Vagina (tissue), 2 donors: Measurements from ENCODE around the gene OR4D11. TPM values are rescaled to one million over a fixed set of nuclear protein-coding genes. Genes with fewer than 3 reads are reported as not detected.
A peak's percentile ranks its signal among the peaks of the same experiment; 100 is the strongest.

Source experiments
- DNase-seq, 2 donors: peaks; one replicate each; pipeline ENCODE4 v3.0.0-alpha.2; 2017; ENCODE audit errors: extremely low spot score in 2 of 2
- H3K27ac ChIP-seq: fragments of 200-600 bp; sonication (generic); one replicate; pipeline ENCODE4 v1.5.1; 2019
- H3K27me3 ChIP-seq: fragments of 200-600 bp; sonication (generic); one replicate; pipeline ENCODE4 v1.5.1; 2019
- H3K36me3 ChIP-seq, 2 donors: fragments of 200-600 bp; sonication (generic); one replicate each; pipeline ENCODE4 v1.5.1; 2017 to 2019
- H3K4me1 ChIP-seq: fragments of 200-600 bp; sonication (generic); one replicate; pipeline ENCODE4 v1.5.1; 2019
- H3K4me3 ChIP-seq, 2 donors: fragments of 200-600 bp; sonication (generic); 1 replicate in 1 of 2; 2 replicates in 1 of 2; pipeline ENCODE4 v1.5.1; 2016 to 2019
- H3K9me3 ChIP-seq: fragments of 200-600 bp; sonication (generic); one replicate; pipeline ENCODE4 v1.5.1; 2019
- POLR2A ChIP-seq, 2 donors: fragments of 450-650 bp; IDR thresholded peaks; one replicate each; pipeline ENCODE4 v1.6.1; 2017; ENCODE audit warnings: antibody characterized with exemption in 2 of 2, mild to moderate bottlenecking in 2 of 2, moderate library complexity in 2 of 2
- POLR2AphosphoS5 ChIP-seq, 2 donors: sonication (generic); formaldehyde crosslinking; IDR thresholded peaks; one replicate each; pipeline ENCODE4 v1.9.0; 2017; ENCODE audit warnings: antibody characterized with exemption in 2 of 2, mild to moderate bottlenecking in 2 of 2, low read depth in 1 of 2; ENCODE audit not compliant: insufficient read depth in 1 of 2
- intact Hi-C: fragments of 100-400 bp; cut with DNase I; formaldehyde crosslinking; loops from one replicate; pipeline ENCODE4 v1.15.1; 2023
- total RNA-seq: library from RNA; depleted of rRNA; stranded (reverse); fragments of >200 nt; gene quantifications from one replicate; pipeline ENCODE4 v1.2.3, GENCODE V29; 2016
- TF ChIP-seq, protein P1 (sequence below), 3 experiments: fragments of 450-650 bp in 2 of 3; fragments of 200-600 bp in 1 of 3; sonication (generic) in 1 of 3; IDR thresholded peaks; one replicate each; pipeline ENCODE4 v1.5.1; 2017 to 2019; ENCODE audit warnings: antibody characterized with exemption in 3 of 3, mild to moderate bottlenecking in 2 of 3, moderate library complexity in 2 of 3

OR4D11 gene
- total RNA-seq, 1 donor from 2014 or later = not detected

- no peak for DNase-seq
- Histone ChIP-seq H3K27ac (no peak overlapping the region), H3K4me1 (no peaks in the 10 kb centered on the region), H3K36me3 (no peaks in the 10 kb centered on the region), H3K9me3 (no peaks in the 10 kb centered on the region), H3K27me3 (no peaks in the 10 kb centered on the region), H3K4me3 (no peak overlapping the region)
- intact Hi-C loops = no loop called here
- no peak for TF ChIP-seq POLR2A (IDR thresholded peaks at IDR 0.05)
- TF ChIP-seq, protein P1, sequence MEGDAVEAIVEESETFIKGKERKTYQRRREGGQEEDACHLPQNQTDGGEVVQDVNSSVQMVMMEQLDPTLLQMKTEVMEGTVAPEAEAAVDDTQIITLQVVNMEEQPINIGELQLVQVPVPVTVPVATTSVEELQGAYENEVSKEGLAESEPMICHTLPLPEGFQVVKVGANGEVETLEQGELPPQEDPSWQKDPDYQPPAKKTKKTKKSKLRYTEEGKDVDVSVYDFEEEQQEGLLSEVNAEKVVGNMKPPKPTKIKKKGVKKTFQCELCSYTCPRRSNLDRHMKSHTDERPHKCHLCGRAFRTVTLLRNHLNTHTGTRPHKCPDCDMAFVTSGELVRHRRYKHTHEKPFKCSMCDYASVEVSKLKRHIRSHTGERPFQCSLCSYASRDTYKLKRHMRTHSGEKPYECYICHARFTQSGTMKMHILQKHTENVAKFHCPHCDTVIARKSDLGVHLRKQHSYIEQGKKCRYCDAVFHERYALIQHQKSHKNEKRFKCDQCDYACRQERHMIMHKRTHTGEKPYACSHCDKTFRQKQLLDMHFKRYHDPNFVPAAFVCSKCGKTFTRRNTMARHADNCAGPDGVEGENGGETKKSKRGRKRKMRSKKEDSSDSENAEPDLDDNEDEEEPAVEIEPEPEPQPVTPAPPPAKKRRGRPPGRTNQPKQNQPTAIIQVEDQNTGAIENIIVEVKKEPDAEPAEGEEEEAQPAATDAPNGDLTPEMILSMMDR (IDR thresholded peaks at IDR 0.05) = no peak
- TF ChIP-seq POLR2AphosphoS5 (IDR thresholded peaks at IDR 0.05; ENCODE audit: insufficient read depth in 1 of 2, low read depth in 1 of 2) = no peak
Observed at GRCh38 chr11:59548309-59548656, 44.9 kb downstream of the OR4D11 start.

- peak in 1 of 2 donors; percentile 92 for DNase-seq
- peak overlapping the region; percentile 52 to 60 for H3K4me3 ChIP-seq
- TF ChIP-seq POLR2AphosphoS5 (IDR thresholded peaks at IDR 0.05; ENCODE audit: insufficient read depth in 1 of 2, low read depth in 1 of 2) = peak in 1 of 2 donors; percentile 70
- TF ChIP-seq, protein P1 (IDR thresholded peaks at IDR 0.05) = peak in 1 of 3 experiments; percentile 53
- TF ChIP-seq POLR2A (IDR thresholded peaks at IDR 0.05) = peak in 1 of 2 donors; percentile 10
- H3K27me3 ChIP-seq = no peaks in the 10 kb centered on the region
- no peaks in the 10 kb centered on the region for H3K36me3 ChIP-seq
- no peaks in the 10 kb centered on the region for H3K4me1 ChIP-seq
- H3K27ac ChIP-seq = peak overlapping the region; percentile 91
- intact Hi-C loops = no loop called here
- no peaks in the 10 kb centered on the region for H3K9me3 ChIP-seq
Observed at GRCh38 chr11:59550368-59550841, 47.0 kb downstream of the OR4D11 start.

DNA sequence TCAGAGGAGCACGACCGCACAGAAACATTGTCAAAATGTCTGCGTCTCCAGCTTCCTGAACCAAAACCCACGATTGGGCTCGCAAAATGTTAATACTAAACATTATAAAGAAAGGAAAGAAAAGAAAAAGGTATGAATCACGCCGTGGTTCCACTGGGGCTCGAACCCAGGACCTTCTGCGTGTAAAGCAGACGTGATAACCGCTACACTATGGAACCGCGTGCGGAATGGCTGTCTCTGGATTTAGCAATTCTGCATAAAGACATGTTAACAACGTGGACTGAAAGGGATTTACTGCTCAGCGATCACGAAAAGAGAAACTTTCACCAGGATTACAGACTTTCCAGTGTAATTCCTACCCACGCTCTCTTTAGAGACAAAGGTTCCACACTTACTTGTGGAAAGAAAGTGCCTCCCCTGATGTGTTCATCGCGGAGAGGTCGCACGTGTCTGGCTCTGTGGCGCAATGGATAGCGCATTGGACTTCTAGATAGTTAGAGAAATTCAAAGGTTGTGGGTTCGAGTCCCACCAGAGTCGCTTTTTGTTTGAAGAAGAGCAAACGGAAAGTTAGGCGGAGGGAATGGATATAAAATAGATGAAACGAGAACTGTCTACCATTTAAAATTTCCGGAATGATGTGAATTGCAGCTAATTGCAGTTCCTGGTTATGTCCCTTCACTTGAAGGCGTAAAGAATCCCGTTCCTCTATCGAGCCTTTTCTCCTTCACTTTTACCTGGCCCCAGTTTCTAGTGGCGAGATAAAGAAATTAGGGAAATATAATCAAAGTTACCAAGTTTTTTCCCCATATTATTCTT lies 47.7 kb downstream of the OR4D11 start:
- DNase-seq = no peak
- H3K27me3 ChIP-seq = no peaks in the 10 kb centered on the region
- no peaks in the 10 kb centered on the region for H3K9me3 ChIP-seq
- H3K4me3 ChIP-seq = peak overlapping the region; percentile 52 to 60
- H3K27ac ChIP-seq = peak overlapping the region; percentile 91
- no peaks in the 10 kb centered on the region for H3K36me3 ChIP-seq
- H3K4me1 ChIP-seq = no peaks in the 10 kb centered on the region
- intact Hi-C loops = no loop called here
- TF ChIP-seq, protein P1 (IDR thresholded peaks at IDR 0.05) = no peak
- peak in 1 of 2 donors; percentile 70 for TF ChIP-seq POLR2AphosphoS5 (IDR thresholded peaks at IDR 0.05; ENCODE audit: insufficient read depth in 1 of 2, low read depth in 1 of 2)
- TF ChIP-seq POLR2A (IDR thresholded peaks at IDR 0.05) = no peak

DNA sequence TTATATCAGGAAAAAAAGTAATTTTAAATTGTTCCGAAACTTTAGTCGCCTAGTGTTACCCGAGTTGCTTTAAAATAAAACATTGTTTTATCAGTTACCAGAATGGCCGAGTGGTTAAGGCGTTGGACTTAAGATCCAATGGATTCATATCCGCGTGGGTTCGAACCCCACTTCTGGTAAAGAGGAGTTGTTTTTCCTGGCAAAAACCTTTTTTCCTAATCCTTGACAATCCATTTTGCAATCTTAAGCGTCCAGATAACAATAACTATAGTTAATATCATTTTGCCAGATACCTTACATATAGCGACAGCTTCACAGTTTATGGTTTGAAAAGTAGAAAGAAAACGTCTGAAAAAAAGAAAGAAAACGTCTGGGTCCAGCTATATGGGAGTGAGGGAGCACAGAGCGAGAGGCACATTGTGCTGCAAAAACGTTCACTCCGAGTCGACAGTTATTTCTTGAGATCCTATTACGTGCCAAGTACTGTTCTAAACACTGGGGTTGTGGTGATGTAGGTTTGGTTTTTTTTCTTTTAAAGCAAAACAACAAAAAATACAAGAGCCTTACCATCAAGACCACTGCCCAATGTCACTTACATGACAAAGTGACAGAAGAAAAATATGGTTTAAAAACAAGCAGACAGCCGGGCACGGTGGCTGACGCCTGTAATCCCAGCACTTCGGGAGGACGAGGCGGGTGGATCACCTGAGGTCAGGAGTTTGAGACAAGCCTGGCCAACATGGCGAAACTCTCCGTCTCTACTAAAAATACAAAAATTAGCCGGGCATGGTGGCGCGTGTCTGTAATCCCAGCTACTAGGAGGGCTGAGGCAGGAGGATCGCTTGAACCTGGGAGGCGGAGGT lies 48.5 kb downstream of the OR4D11 start:
- DNase-seq = no peak
- H3K36me3 ChIP-seq = no peaks in the 10 kb centered on the region
- peak overlapping the region; percentile 52 to 60 for H3K4me3 ChIP-seq
- no peaks in the 10 kb centered on the region for H3K9me3 ChIP-seq
- intact Hi-C loops = no loop called here
- no peaks in the 10 kb centered on the region for H3K27me3 ChIP-seq
- H3K27ac ChIP-seq = peak overlapping the region; percentile 91
- TF ChIP-seq POLR2A (IDR thresholded peaks at IDR 0.05) (no peak), POLR2AphosphoS5 (IDR thresholded peaks at IDR 0.05; ENCODE audit: insufficient read depth in 1 of 2, low read depth in 1 of 2) (no peak)
- TF ChIP-seq, protein P1 (IDR thresholded peaks at IDR 0.05) = no peak
- H3K4me1 ChIP-seq = no peaks in the 10 kb centered on the region
